Measurements from ENCODE around the gene IL16.

GRCh38 chr15:81213982-81214381, 17.3 kb downstream of the IL16 start:
- TF ChIP-seq CTCF (IDR thresholded peaks at IDR 0.05; ENCODE audit: poor library complexity, severe bottlenecking) (no peak), EZH2 (IDR thresholded peaks at IDR 0.05; ENCODE audit: borderline replicate concordance, insufficient read depth, low read length, poor library complexity, severe bottlenecking) (no peak), EP300 (conservative IDR thresholded peaks at IDR 0.05; ENCODE audit: poor library complexity, severe bottlenecking) (no peak), RAD21 (conservative IDR thresholded peaks at IDR 0.05) (no peak), POLR2AphosphoS5 (IDR thresholded peaks at IDR 0.05) (no peak), TAF1 (IDR thresholded peaks at IDR 0.05; ENCODE audit: low read depth) (no peak), SMC3 (conservative IDR thresholded peaks at IDR 0.05; ENCODE audit: poor library complexity) (no peak)

Data from neural cell (in vitro differentiated cells).